Kidney (tissue), 14 donors: ENCODE results near the gene NHEJ1. TPM values are rescaled to one million over a fixed set of nuclear protein-coding genes. Genes with fewer than 3 reads are reported as not detected.
A peak's percentile ranks its signal among the peaks of the same experiment; 100 is the strongest.

ENCODE experiments used
- DNase-seq, 5 donors: peaks; one replicate each; pipeline ENCODE4 v3.0.0-alpha.2; 2013 to 2020
- FAIRE-seq: peaks from 2 replicates; lab custom pipeline; 2012; peaks lifted over from hg19 to GRCh38; lab: Jason Lieb, UNC
- H3K27ac ChIP-seq, 2 donors: one replicate each; pipeline ENCODE4 v1.7.0; 2013; ENCODE audit warnings: low read depth in 2 of 2, low read length in 2 of 2, inconsistent platforms in 1 of 2
- H3K27me3 ChIP-seq: one replicate; pipeline ENCODE4 v1.7.1; 2013; ENCODE audit warnings: low read length, inconsistent platforms; ENCODE audit not compliant: control insufficient read depth, insufficient read depth
- H3K36me3 ChIP-seq, 3 donors: one replicate each; pipeline versions ENCODE4 v1.7.0 to v1.7.1; 2013; ENCODE audit warnings: low read length in 3 of 3, control low read depth in 1 of 3, inconsistent platforms in 1 of 3; ENCODE audit not compliant: insufficient read depth in 3 of 3, control insufficient read depth in 2 of 3
- H3K4me1 ChIP-seq, 3 donors: one replicate each; pipeline versions ENCODE4 v1.7.0 to v1.7.1; 2013; ENCODE audit warnings: low read length in 3 of 3, inconsistent platforms in 1 of 3, low read depth in 1 of 3; ENCODE audit not compliant: control insufficient read depth in 2 of 3, insufficient read depth in 2 of 3
- H3K4me3 ChIP-seq, 3 donors: one replicate each; pipeline versions ENCODE4 v1.7.0 to v1.8.1; 2013; ENCODE audit warnings: low read length in 3 of 3, control low read depth in 1 of 3, inconsistent platforms in 1 of 3
- H3K9ac ChIP-seq, 3 donors: one replicate each; pipeline versions ENCODE4 v1.7.0 to v1.7.1; 2013; ENCODE audit warnings: low read length in 3 of 3, control low read depth in 1 of 3, inconsistent platforms in 1 of 3
- H3K9me3 ChIP-seq, 3 donors: one replicate each; pipeline versions ENCODE4 v1.7.0 to v1.7.1; 2013; ENCODE audit warnings: low read length in 3 of 3, control low read depth in 1 of 3, inconsistent platforms in 1 of 3; ENCODE audit not compliant: control insufficient read depth in 2 of 3, insufficient read depth in 1 of 3
- intact Hi-C: fragments of 100-400 bp; cut with DNase I; formaldehyde crosslinking; loops from one replicate; pipeline ENCODE4 v1.11.1; 2022
- microRNA-seq: library from miRNA; unstranded; fragments of <30 nt; microRNA quantifications from one replicate; pipeline ENCODE4 v1.2.0, GENCODE V29; 2020
- polyA plus RNA-seq: library from polyadenylated mRNA; stranded (reverse); fragments of 350-450 nt; fragmentation: Illumina TruSeq; extraction: RNeasy Lipid Tissue Mini Kit (QIAGEN cat#74804); gene quantifications from one replicate; pipeline ENCODE4 v1.2.3, GENCODE V29; 2014; ENCODE audit warnings: low read depth, low replicate concordance; ENCODE audit not compliant: insufficient read depth
- total RNA-seq: library from RNA; stranded (reverse); fragmentation: NEBNext Ultra II Directional; extraction: Animal tissue kit (Norgen Biotek cat#: 25700); gene quantifications from one replicate; pipeline ENCODE4 v1.2.1, GENCODE V29; 2021
- TF ChIP-seq, protein P1 (sequence below): IDR thresholded peaks from 3 replicates; pipeline ENCODE4 v1.5.1; 2012; ENCODE audit warnings: mild to moderate bottlenecking, moderate library complexity, borderline replicate concordance; ENCODE audit not compliant: insufficient read depth; ENCODE audit errors: extremely low read depth
- donor health status: control.
- donor health status: control.
- donor health status: control.
- donor health status: control.
- donor health status: control.
- donor health status: DM: yes; HTN: yes; CAD: no.
- donor health status: Normal renal cell carcinoma (clear cell type).

Gene NHEJ1
- total and polyA plus RNA-seq, 2 donors from 2014 or later, result 17.5 to 17.7 TPM

DNA sequence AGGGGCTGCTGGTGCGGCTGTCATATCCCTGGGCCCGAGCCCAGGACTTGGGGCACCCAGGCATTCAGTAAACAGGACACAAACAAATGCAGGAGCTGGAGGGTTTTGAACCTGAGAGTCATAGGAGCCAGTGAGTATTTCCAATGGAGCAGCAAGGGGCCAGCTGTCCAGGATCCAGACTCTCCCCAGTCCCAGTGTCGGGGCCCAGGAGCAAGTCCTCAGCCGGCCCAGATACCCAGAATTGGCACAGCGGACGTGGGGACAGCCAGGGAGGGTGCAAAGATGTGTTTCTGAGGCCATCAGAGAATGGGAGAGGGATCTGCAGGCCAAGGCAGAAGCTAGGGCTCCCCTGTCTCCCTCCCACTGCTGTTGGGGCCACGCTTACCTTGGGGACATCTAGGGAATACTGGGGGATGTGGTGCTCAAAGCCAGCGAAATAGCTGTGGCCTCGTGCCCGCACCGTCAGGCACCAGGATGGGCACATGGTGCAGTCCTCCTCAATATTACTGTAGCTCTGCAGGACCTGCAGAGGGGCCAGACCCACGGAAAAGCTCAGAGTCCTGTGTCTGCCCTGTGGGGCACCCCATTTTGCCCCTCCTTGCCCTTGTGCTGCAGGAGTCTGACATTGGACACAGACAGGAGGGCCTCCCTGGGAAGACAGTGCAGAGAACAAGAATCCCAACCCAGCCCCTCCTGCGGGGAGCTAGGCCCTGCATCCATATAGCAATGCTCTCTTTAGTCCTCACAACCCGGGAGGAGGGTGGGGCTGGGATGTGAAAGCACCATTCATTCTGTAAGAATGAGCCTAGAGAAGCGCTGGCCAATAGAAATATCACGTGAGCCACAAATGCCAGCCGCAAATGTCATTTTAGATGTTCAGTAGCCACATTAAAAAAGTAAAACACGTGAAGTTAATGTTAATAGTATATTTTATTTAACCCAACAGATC is 134.7 kb downstream of the NHEJ1 start:
- DNase-seq, result peak in 1 of 5 donors; percentile 45
- Histone ChIP-seq H3K4me1 (no peaks in the 10 kb centered on the region), H3K9me3 (no peaks in the 10 kb centered on the region), H3K9ac (no peak overlapping the region), H3K4me3 (no peak overlapping the region), H3K27me3 (no peaks in the 10 kb centered on the region), H3K36me3 (no peaks in the 10 kb centered on the region), H3K27ac (no peak overlapping the region)
- intact Hi-C loops, result no loop called here
- TF ChIP-seq, protein P1, sequence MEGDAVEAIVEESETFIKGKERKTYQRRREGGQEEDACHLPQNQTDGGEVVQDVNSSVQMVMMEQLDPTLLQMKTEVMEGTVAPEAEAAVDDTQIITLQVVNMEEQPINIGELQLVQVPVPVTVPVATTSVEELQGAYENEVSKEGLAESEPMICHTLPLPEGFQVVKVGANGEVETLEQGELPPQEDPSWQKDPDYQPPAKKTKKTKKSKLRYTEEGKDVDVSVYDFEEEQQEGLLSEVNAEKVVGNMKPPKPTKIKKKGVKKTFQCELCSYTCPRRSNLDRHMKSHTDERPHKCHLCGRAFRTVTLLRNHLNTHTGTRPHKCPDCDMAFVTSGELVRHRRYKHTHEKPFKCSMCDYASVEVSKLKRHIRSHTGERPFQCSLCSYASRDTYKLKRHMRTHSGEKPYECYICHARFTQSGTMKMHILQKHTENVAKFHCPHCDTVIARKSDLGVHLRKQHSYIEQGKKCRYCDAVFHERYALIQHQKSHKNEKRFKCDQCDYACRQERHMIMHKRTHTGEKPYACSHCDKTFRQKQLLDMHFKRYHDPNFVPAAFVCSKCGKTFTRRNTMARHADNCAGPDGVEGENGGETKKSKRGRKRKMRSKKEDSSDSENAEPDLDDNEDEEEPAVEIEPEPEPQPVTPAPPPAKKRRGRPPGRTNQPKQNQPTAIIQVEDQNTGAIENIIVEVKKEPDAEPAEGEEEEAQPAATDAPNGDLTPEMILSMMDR, result no peak
- no peak for FAIRE-seq

Small RNAs within 50 kb of the gene (microRNA-seq; reads per million reads assigned to microRNA genes)
- not detected for gene MIR3131

Other genes with a start within 250 kb of the NHEJ1 start
- gene CDK5R2, start 201.1 kb downstream of the NHEJ1 start, total RNA-seq, result not detected
- gene CDK5R2, start 201.1 kb downstream of the NHEJ1 start, polyA plus RNA-seq, result not detected
- gene FEV, start 175.6 kb downstream of the NHEJ1 start, total RNA-seq, result not detected
- not detected for gene FEV, start 175.6 kb downstream of the NHEJ1 start, polyA plus RNA-seq
- gene CRYBA2, start 167.4 kb downstream of the NHEJ1 start, total RNA-seq, result not detected
- not detected for gene CRYBA2, start 167.4 kb downstream of the NHEJ1 start, polyA plus RNA-seq
- gene CFAP65, start 119.3 kb downstream of the NHEJ1 start, total RNA-seq, result 2.0 TPM
- gene CFAP65, start 119.3 kb downstream of the NHEJ1 start, polyA plus RNA-seq, result 0.73 TPM
- 0.88 TPM for gene IHH, start 99.9 kb downstream of the NHEJ1 start, total RNA-seq
- 3.1 TPM for gene IHH, start 99.9 kb downstream of the NHEJ1 start, polyA plus RNA-seq
- 2.8 TPM for gene SLC23A3, start 9.2 kb upstream of the NHEJ1 start, total RNA-seq
- gene SLC23A3, start 9.2 kb upstream of the NHEJ1 start, polyA plus RNA-seq, result 10.9 TPM
- 97.5 TPM for gene CNPPD1, start 16.1 kb upstream of the NHEJ1 start, total RNA-seq
- 131 TPM for gene CNPPD1, start 16.1 kb upstream of the NHEJ1 start, polyA plus RNA-seq
- gene RETREG2, start 17.5 kb upstream of the NHEJ1 start, total RNA-seq, result 106 TPM
- 112 TPM for gene RETREG2, start 17.5 kb upstream of the NHEJ1 start, polyA plus RNA-seq
- 44.8 TPM for gene ZFAND2B, start 46.0 kb upstream of the NHEJ1 start, total RNA-seq
- gene ZFAND2B, start 46.0 kb upstream of the NHEJ1 start, polyA plus RNA-seq, result 72.6 TPM
- gene ABCB6, start 58.1 kb upstream of the NHEJ1 start, total RNA-seq, result 17.8 TPM
- 53.6 TPM for gene ABCB6, start 58.1 kb upstream of the NHEJ1 start, polyA plus RNA-seq
- gene ATG9A, start 68.8 kb upstream of the NHEJ1 start, total RNA-seq, result 41.5 TPM
- gene ATG9A, start 68.8 kb upstream of the NHEJ1 start, polyA plus RNA-seq, result 24.0 TPM
- gene ANKZF1, start 69.0 kb upstream of the NHEJ1 start, total RNA-seq, result 48.9 TPM
- 26.6 TPM for gene ANKZF1, start 69.0 kb upstream of the NHEJ1 start, polyA plus RNA-seq
- 20.6 TPM for gene GLB1L, start 84.6 kb upstream of the NHEJ1 start, total RNA-seq
- gene GLB1L, start 84.6 kb upstream of the NHEJ1 start, polyA plus RNA-seq, result 19.7 TPM
- gene STK16, start 84.7 kb upstream of the NHEJ1 start, total RNA-seq, result 29.9 TPM
- gene STK16, start 84.7 kb upstream of the NHEJ1 start, polyA plus RNA-seq, result 53.8 TPM
- gene TUBA4B, start 92.4 kb upstream of the NHEJ1 start, total RNA-seq, result 0.98 TPM
- 15.4 TPM for gene TUBA4B, start 92.4 kb upstream of the NHEJ1 start, polyA plus RNA-seq
- 49.4 TPM for gene TUBA4A, start 93.1 kb upstream of the NHEJ1 start, total RNA-seq
- gene TUBA4A, start 93.1 kb upstream of the NHEJ1 start, polyA plus RNA-seq, result 156 TPM
- gene DNAJB2, start 118.6 kb upstream of the NHEJ1 start, total RNA-seq, result 94.3 TPM
- gene DNAJB2, start 118.6 kb upstream of the NHEJ1 start, polyA plus RNA-seq, result 128 TPM
- not detected for gene PTPRN, start 148.6 kb upstream of the NHEJ1 start, total RNA-seq
- not detected for gene PTPRN, start 148.6 kb upstream of the NHEJ1 start, polyA plus RNA-seq
- gene RESP18, start 171.9 kb upstream of the NHEJ1 start, total RNA-seq, result not detected
- gene RESP18, start 171.9 kb upstream of the NHEJ1 start, polyA plus RNA-seq, result not detected
- 53.3 TPM for gene DNPEP, start 227.1 kb upstream of the NHEJ1 start, total RNA-seq
- 71.0 TPM for gene DNPEP, start 227.1 kb upstream of the NHEJ1 start, polyA plus RNA-seq